Measurements from ENCODE around the gene IGSF8.

The IGSF8 gene

GRCh38 chr1:160096274-160097116 is 1.9 kb downstream of the IGSF8 start:
- no peak overlapping the region for H3K4me3 ChIP-seq (ENCODE audit: low read depth, low read length)
- peaks cover 4% of the 10 kb centered on the region for H3K4me1 ChIP-seq
- no peaks in the 10 kb centered on the region for H3K27me3 ChIP-seq
- DNase-seq = no peak
- no peak for TF ChIP-seq CTCF (IDR thresholded peaks at IDR 0.05; ENCODE audit: low read depth, low read length)
- H3K9me3 ChIP-seq = no peaks in the 10 kb centered on the region
- H3K36me3 ChIP-seq = no peaks in the 10 kb centered on the region

GRCh38 chr1:160095382-160096105 is 2.9 kb downstream of the IGSF8 start:
- Histone ChIP-seq H3K4me1 (no peaks in the 10 kb centered on the region; the same call in 1 of the 2 replicates), H3K9me3 (no peaks in the 10 kb centered on the region), H3K36me3 (no peaks in the 10 kb centered on the region), H3K27me3 (no peaks in the 10 kb centered on the region), H3K4me3 (ENCODE audit: low read depth, low read length) (no peak overlapping the region)
- TF ChIP-seq CTCF (IDR thresholded peaks at IDR 0.05; ENCODE audit: low read depth, low read length) = no peak
- DNase-seq = no peak

- DNase-seq = no peak
- Histone ChIP-seq H3K4me1 (no peaks in the 10 kb centered on the region; the same call in 1 of the 2 replicates), H3K36me3 (no peaks in the 10 kb centered on the region), H3K4me3 (ENCODE audit: low read depth, low read length) (no peak overlapping the region), H3K27me3 (no peaks in the 10 kb centered on the region), H3K9me3 (no peaks in the 10 kb centered on the region)
- no peak for TF ChIP-seq CTCF (IDR thresholded peaks at IDR 0.05; ENCODE audit: low read depth, low read length)
Observed at GRCh38 chr1:160094806-160095205, 3.6 kb downstream of the IGSF8 start.

- DNase-seq = no peak
- TF ChIP-seq CTCF (IDR thresholded peaks at IDR 0.05; ENCODE audit: low read depth, low read length) = no peak
- Histone ChIP-seq H3K36me3 (no peaks in the 10 kb centered on the region), H3K27me3 (no peaks in the 10 kb centered on the region), H3K4me3 (ENCODE audit: low read depth, low read length) (no peak overlapping the region), H3K9me3 (no peaks in the 10 kb centered on the region), H3K4me1 (no peaks in the 10 kb centered on the region; the same call in 1 of the 2 replicates)
Observed at GRCh38 chr1:160094291-160094625, 4.2 kb downstream of the IGSF8 start.

GRCh38 chr1:160093624-160094290 is 4.7 kb downstream of the IGSF8 start:
- Histone ChIP-seq H3K36me3 (no peaks in the 10 kb centered on the region), H3K27me3 (no peaks in the 10 kb centered on the region), H3K9me3 (no peaks in the 10 kb centered on the region), H3K4me1 (no peaks in the 10 kb centered on the region), H3K4me3 (ENCODE audit: low read depth, low read length) (no peak overlapping the region)
- no peak for DNase-seq
- no peak for TF ChIP-seq CTCF (IDR thresholded peaks at IDR 0.05; ENCODE audit: low read depth, low read length)

Data from BE2C (cell line).